ENCODE measurements around the gene BAMBI.

BAMBI gene

GRCh38 chr10:28692050-28692449 is 14.7 kb downstream of the BAMBI start:
- no peak for DNase-seq (ENCODE audit: low read depth, low spot score)
- ChIA-PET CTCF (no interaction called here), POLR2A (no interaction called here)
- no peak overlapping the region for H3K4me3 ChIP-seq (ENCODE audit: low read depth, low read length)
- no peak for TF ChIP-seq CTCF (IDR thresholded peaks at IDR 0.05; ENCODE audit: insufficient read depth, low read length, missing control alignments)

GRCh38 chr10:28694530-28694929 is 17.2 kb downstream of the BAMBI start:
- DNase-seq (ENCODE audit: low read depth, low spot score), result no peak
- no peak overlapping the region for H3K4me3 ChIP-seq (ENCODE audit: low read depth, low read length)
- POLR2A ChIA-PET, result no interaction called here

GRCh38 chr10:28698075-28698474 is 20.8 kb downstream of the BAMBI start:
- CTCF ChIA-PET, result no interaction called here

More at GRCh38 chr10:28694530-28694929, 17.2 kb downstream of the BAMBI start:
- CTCF ChIA-PET, result interaction anchor here (0.8 to 1.6 kb wide), 4 partner anchors 8 to 424 kb away, joined by 3 read pairs; no protein-coding TSS in a partner anchor
- TF ChIP-seq CTCF (IDR thresholded peaks at IDR 0.05; ENCODE audit: insufficient read depth, low read length, missing control alignments), result no peak

GRCh38 chr10:28704464-28705161 is 27.3 kb downstream of the BAMBI start:
- DNase-seq (ENCODE audit: low read depth, low spot score), result no peak
- POLR2A ChIA-PET, result interaction anchor here (0.6 kb wide), 1 partner anchor 207 kb away, joined by 3 read pairs; no protein-coding TSS in a partner anchor
- no peak overlapping the region for H3K4me3 ChIP-seq (ENCODE audit: low read depth, low read length)
- no peak for TF ChIP-seq CTCF (IDR thresholded peaks at IDR 0.05; ENCODE audit: insufficient read depth, low read length, missing control alignments)
- CTCF ChIA-PET, result interaction anchor here (0.8 to 1.6 kb wide), 3 partner anchors 8 to 27 kb away, joined by 3 read pairs; partner anchors contain the start of gene BAMBI

More at GRCh38 chr10:28698075-28698474, 20.8 kb downstream of the BAMBI start:
- no peak for TF ChIP-seq CTCF (IDR thresholded peaks at IDR 0.05; ENCODE audit: insufficient read depth, low read length, missing control alignments)
- no peak for DNase-seq (ENCODE audit: low read depth, low spot score)
- POLR2A ChIA-PET, result no interaction called here
- no peak overlapping the region for H3K4me3 ChIP-seq (ENCODE audit: low read depth, low read length)

GRCh38 chr10:28705472-28705871 is 28.2 kb downstream of the BAMBI start:
- no peak for TF ChIP-seq CTCF (IDR thresholded peaks at IDR 0.05; ENCODE audit: insufficient read depth, low read length, missing control alignments)
- no peak for DNase-seq (ENCODE audit: low read depth, low spot score)
- CTCF ChIA-PET, result interaction anchor here (1.4 to 1.6 kb wide), 2 partner anchors 7 to 28 kb away, joined by 3 read pairs; partner anchors contain the start of gene BAMBI
- POLR2A ChIA-PET, result interaction anchor here (0.6 kb wide), 1 partner anchor 206 kb away, joined by 3 read pairs; no protein-coding TSS in a partner anchor
- H3K4me3 ChIP-seq (ENCODE audit: low read depth, low read length), result no peak overlapping the region

GRCh38 chr10:28709001-28709710 is 31.8 kb downstream of the BAMBI start:
- no peak overlapping the region for H3K4me3 ChIP-seq (ENCODE audit: low read depth, low read length)
- no peak for TF ChIP-seq CTCF (IDR thresholded peaks at IDR 0.05; ENCODE audit: insufficient read depth, low read length, missing control alignments)
- POLR2A ChIA-PET, result no interaction called here
- CTCF ChIA-PET, result interaction anchor here (0.8 to 2.9 kb wide), 3 partner anchors 10 to 283 kb away, joined by 3 to 6 read pairs (median 4); no protein-coding TSS in a partner anchor
- no peak for DNase-seq (ENCODE audit: low read depth, low spot score)
